Measurements from ENCODE around the gene TFEB.

- TF ChIP-seq POLR2A (IDR thresholded peaks at IDR 0.05) (no peak), CTCF (IDR thresholded peaks at IDR 0.05) (no peak)
These were observed 59.4 kb downstream of the TFEB start for GRCh38 chr6:41675992-41676391.

Data from thyroid gland (tissue), 4 donors.